ENCODE measurements around the gene ACAP2.

The ACAP2 gene

GRCh38 chr3:195306369-195306768 lies 136.5 kb downstream of the ACAP2 start:
- no peak overlapping the region for H2AK5ac ChIP-seq (ENCODE audit: low read length, severe bottlenecking)
- H4K8ac ChIP-seq (ENCODE audit: low read length): no peak overlapping the region
- peaks cover 14% of the 10 kb centered on the region for H3K79me1 ChIP-seq (replicated peaks; ENCODE audit: low read length, poor library complexity, severe bottlenecking)
- WGBS: 98% methylated on average over 4 of the region's 4 CpGs
- no peak overlapping the region for H3K9ac ChIP-seq (ENCODE audit: low read length)
- no peak overlapping the region for H3K4me3 ChIP-seq (ENCODE audit: insufficient read depth in 1 of 2, low read depth in 1 of 2, low read length in 2 of 2)
- H3K23ac ChIP-seq (ENCODE audit: low read length in 2 of 2): no peak overlapping the region
- H3K27ac ChIP-seq (ENCODE audit: low read length, poor library complexity, severe bottlenecking): no peak overlapping the region
- H3K4ac ChIP-seq (ENCODE audit: low read depth in 1 of 2, low read length in 2 of 2): no peak overlapping the region
- no peak for DNase-seq
- no peaks in the 10 kb centered on the region for H3K27me3 ChIP-seq (ENCODE audit: control insufficient read depth in 1 of 2, insufficient read depth in 1 of 2, low read length in 2 of 2)
- peaks cover 1% of the 10 kb centered on the region for H3K4me1 ChIP-seq (ENCODE audit: control insufficient read depth, insufficient read depth, low read depth, low read length)
- H2AFZ ChIP-seq (ENCODE audit: low read depth, low read length): no peak overlapping the region
- no peak overlapping the region for H4K91ac ChIP-seq (ENCODE audit: low read length)
- H2BK120ac ChIP-seq (ENCODE audit: low read depth, low read length): no peak overlapping the region
- no peak overlapping the region for H3K18ac ChIP-seq (ENCODE audit: low read depth in 1 of 2, low read length in 2 of 2)
- no peak overlapping the region for H2BK5ac ChIP-seq (ENCODE audit: low read depth, low read length, poor library complexity, severe bottlenecking)
- no peak overlapping the region for H3K4me2 ChIP-seq (ENCODE audit: low read length, poor library complexity, severe bottlenecking)
- H3K36me3 ChIP-seq (ENCODE audit: control insufficient read depth in 1 of 2, insufficient read depth in 2 of 2, low read depth in 1 of 2, low read length in 2 of 2): peaks cover 12 to 77% of the 10 kb centered on the region in 2 experiments
- no peak overlapping the region for H3K14ac ChIP-seq (ENCODE audit: low read length in 2 of 2)
- H3K9me3 ChIP-seq (ENCODE audit: control insufficient read depth, low read length): no peaks in the 10 kb centered on the region
- H2BK15ac ChIP-seq (ENCODE audit: low read depth, poor library complexity, severe bottlenecking): no peak overlapping the region
- H2BK12ac ChIP-seq (ENCODE audit: low read length in 2 of 2): no peak overlapping the region

GRCh38 chr3:195302431-195302830 lies 140.4 kb downstream of the ACAP2 start:
- Histone ChIP-seq H2BK15ac (ENCODE audit: low read depth, poor library complexity, severe bottlenecking) (no peak overlapping the region), H2AK5ac (ENCODE audit: low read length, severe bottlenecking) (no peak overlapping the region), H3K4me3 (ENCODE audit: insufficient read depth in 1 of 2, low read depth in 1 of 2, low read length in 2 of 2) (no peak overlapping the region), H3K79me1 (replicated peaks; ENCODE audit: low read length, poor library complexity, severe bottlenecking) (peaks cover 15% of the 10 kb centered on the region), H3K4me2 (ENCODE audit: low read length, poor library complexity, severe bottlenecking) (no peak overlapping the region), H3K18ac (ENCODE audit: low read depth in 1 of 2, low read length in 2 of 2) (no peak overlapping the region), H3K27me3 (ENCODE audit: control insufficient read depth in 1 of 2, insufficient read depth in 1 of 2, low read length in 2 of 2) (no peaks in the 10 kb centered on the region), H3K36me3 (ENCODE audit: control insufficient read depth in 1 of 2, insufficient read depth in 2 of 2, low read depth in 1 of 2, low read length in 2 of 2) (peaks cover 16 to 78% of the 10 kb centered on the region in 2 experiments), H3K4ac (ENCODE audit: low read depth in 1 of 2, low read length in 2 of 2) (no peak overlapping the region), H2BK5ac (ENCODE audit: low read depth, low read length, poor library complexity, severe bottlenecking) (no peak overlapping the region), H2BK12ac (ENCODE audit: low read length in 2 of 2) (no peak overlapping the region), H2AFZ (ENCODE audit: low read depth, low read length) (no peak overlapping the region), H3K14ac (ENCODE audit: low read length in 2 of 2) (no peak overlapping the region), H2BK120ac (ENCODE audit: low read depth, low read length) (no peak overlapping the region), H3K23ac (ENCODE audit: low read length in 2 of 2) (no peak overlapping the region), H4K91ac (ENCODE audit: low read length) (no peak overlapping the region), H3K9ac (ENCODE audit: low read length) (no peak overlapping the region), H3K9me3 (ENCODE audit: control insufficient read depth, low read length) (no peaks in the 10 kb centered on the region), H4K8ac (ENCODE audit: low read length) (no peak overlapping the region), H3K27ac (ENCODE audit: low read length, poor library complexity, severe bottlenecking) (no peak overlapping the region), H3K4me1 (ENCODE audit: control insufficient read depth, insufficient read depth, low read depth, low read length) (peaks cover 1% of the 10 kb centered on the region)
- peak; percentile 13 for DNase-seq
- 96% methylated on average over 2 of the region's 3 CpGs for WGBS

- Histone ChIP-seq H2AK5ac (ENCODE audit: low read length, severe bottlenecking) (no peak overlapping the region), H3K4me3 (ENCODE audit: insufficient read depth in 1 of 2, low read depth in 1 of 2, low read length in 2 of 2) (no peak overlapping the region), H3K9me3 (ENCODE audit: control insufficient read depth, low read length) (no peaks in the 10 kb centered on the region), H2AFZ (ENCODE audit: low read depth, low read length) (no peak overlapping the region), H2BK5ac (ENCODE audit: low read depth, low read length, poor library complexity, severe bottlenecking) (no peak overlapping the region), H3K36me3 (ENCODE audit: control insufficient read depth in 1 of 2, insufficient read depth in 2 of 2, low read depth in 1 of 2, low read length in 2 of 2) (peaks cover 12 to 69% of the 10 kb centered on the region in 2 experiments), H3K14ac (ENCODE audit: low read length in 2 of 2) (no peak overlapping the region), H3K79me1 (replicated peaks; ENCODE audit: low read length, poor library complexity, severe bottlenecking) (peaks cover 8% of the 10 kb centered on the region), H3K9ac (ENCODE audit: low read length) (no peak overlapping the region), H3K23ac (ENCODE audit: low read length in 2 of 2) (no peak overlapping the region), H2BK12ac (ENCODE audit: low read length in 2 of 2) (no peak overlapping the region), H3K27ac (ENCODE audit: low read length, poor library complexity, severe bottlenecking) (no peak overlapping the region), H3K4ac (ENCODE audit: low read depth in 1 of 2, low read length in 2 of 2) (no peak overlapping the region), H3K18ac (ENCODE audit: low read depth in 1 of 2, low read length in 2 of 2) (no peak overlapping the region), H3K4me2 (ENCODE audit: low read length, poor library complexity, severe bottlenecking) (no peak overlapping the region), H3K27me3 (ENCODE audit: control insufficient read depth in 1 of 2, insufficient read depth in 1 of 2, low read length in 2 of 2) (no peaks in the 10 kb centered on the region), H2BK120ac (ENCODE audit: low read depth, low read length) (no peak overlapping the region), H4K91ac (ENCODE audit: low read length) (no peak overlapping the region), H2BK15ac (ENCODE audit: low read depth, poor library complexity, severe bottlenecking) (no peak overlapping the region), H4K8ac (ENCODE audit: low read length) (no peak overlapping the region), H3K4me1 (ENCODE audit: control insufficient read depth, insufficient read depth, low read depth, low read length) (no peaks in the 10 kb centered on the region)
- DNase-seq: no peak
Measured at GRCh38 chr3:195297446-195297845, 145.4 kb downstream of the ACAP2 start.

- no peak overlapping the region for H3K14ac ChIP-seq (ENCODE audit: low read length in 2 of 2)
- peaks cover 5% of the 10 kb centered on the region for H3K79me1 ChIP-seq (replicated peaks; ENCODE audit: low read length, poor library complexity, severe bottlenecking)
- no peak overlapping the region for H2BK15ac ChIP-seq (ENCODE audit: low read depth, poor library complexity, severe bottlenecking)
- no peak overlapping the region for H3K27ac ChIP-seq (ENCODE audit: low read length, poor library complexity, severe bottlenecking)
- H3K4me1 ChIP-seq (ENCODE audit: control insufficient read depth, insufficient read depth, low read depth, low read length): no peaks in the 10 kb centered on the region
- H4K91ac ChIP-seq (ENCODE audit: low read length): no peak overlapping the region
- WGBS: no CpG with 5 or more reads among the region's 1 CpG
- no peak overlapping the region for H3K23ac ChIP-seq (ENCODE audit: low read length in 2 of 2)
- no peak overlapping the region for H2AK5ac ChIP-seq (ENCODE audit: low read length, severe bottlenecking)
- H4K8ac ChIP-seq (ENCODE audit: low read length): no peak overlapping the region
- H2AFZ ChIP-seq (ENCODE audit: low read depth, low read length): no peak overlapping the region
- no peak overlapping the region for H2BK120ac ChIP-seq (ENCODE audit: low read depth, low read length)
- DNase-seq: no peak
- H3K36me3 ChIP-seq (ENCODE audit: control insufficient read depth in 1 of 2, insufficient read depth in 2 of 2, low read depth in 1 of 2, low read length in 2 of 2): peaks cover 8 to 70% of the 10 kb centered on the region in 2 experiments
- no peak overlapping the region for H3K4me3 ChIP-seq (ENCODE audit: insufficient read depth in 1 of 2, low read depth in 1 of 2, low read length in 2 of 2)
- H3K9me3 ChIP-seq (ENCODE audit: control insufficient read depth, low read length): no peaks in the 10 kb centered on the region
- no peak overlapping the region for H2BK12ac ChIP-seq (ENCODE audit: low read length in 2 of 2)
- H2BK5ac ChIP-seq (ENCODE audit: low read depth, low read length, poor library complexity, severe bottlenecking): no peak overlapping the region
- no peak overlapping the region for H3K18ac ChIP-seq (ENCODE audit: low read depth in 1 of 2, low read length in 2 of 2)
- H3K4ac ChIP-seq (ENCODE audit: low read depth in 1 of 2, low read length in 2 of 2): no peak overlapping the region
- H3K9ac ChIP-seq (ENCODE audit: low read length): no peak overlapping the region
- no peaks in the 10 kb centered on the region for H3K27me3 ChIP-seq (ENCODE audit: control insufficient read depth in 1 of 2, insufficient read depth in 1 of 2, low read length in 2 of 2)
- no peak overlapping the region for H3K4me2 ChIP-seq (ENCODE audit: low read length, poor library complexity, severe bottlenecking)
Measured at GRCh38 chr3:195296662-195297061, 146.2 kb downstream of the ACAP2 start.

Data from mesenchymal stem cell (in vitro differentiated cells and primary cell).